Activated CD4-positive, alpha-beta T cell treated with anti-CD3 and anti-CD28 coated beads, Interleukin-2, amount 50 U/mL, for 4 hours (primary cell): ENCODE results near the gene DEPDC4.
"Not testable (repeated sequence)": the region's sequence is repeated elsewhere in the genome, so short reads cannot be mapped to it uniquely, and the experiment has no call there.

ENCODE experiments used
- DNase-seq, 2 experiments: peaks; one replicate each; pipeline ENCODE4 v3.0.0-alpha.2; 2020

DEPDC4 gene

DNA sequence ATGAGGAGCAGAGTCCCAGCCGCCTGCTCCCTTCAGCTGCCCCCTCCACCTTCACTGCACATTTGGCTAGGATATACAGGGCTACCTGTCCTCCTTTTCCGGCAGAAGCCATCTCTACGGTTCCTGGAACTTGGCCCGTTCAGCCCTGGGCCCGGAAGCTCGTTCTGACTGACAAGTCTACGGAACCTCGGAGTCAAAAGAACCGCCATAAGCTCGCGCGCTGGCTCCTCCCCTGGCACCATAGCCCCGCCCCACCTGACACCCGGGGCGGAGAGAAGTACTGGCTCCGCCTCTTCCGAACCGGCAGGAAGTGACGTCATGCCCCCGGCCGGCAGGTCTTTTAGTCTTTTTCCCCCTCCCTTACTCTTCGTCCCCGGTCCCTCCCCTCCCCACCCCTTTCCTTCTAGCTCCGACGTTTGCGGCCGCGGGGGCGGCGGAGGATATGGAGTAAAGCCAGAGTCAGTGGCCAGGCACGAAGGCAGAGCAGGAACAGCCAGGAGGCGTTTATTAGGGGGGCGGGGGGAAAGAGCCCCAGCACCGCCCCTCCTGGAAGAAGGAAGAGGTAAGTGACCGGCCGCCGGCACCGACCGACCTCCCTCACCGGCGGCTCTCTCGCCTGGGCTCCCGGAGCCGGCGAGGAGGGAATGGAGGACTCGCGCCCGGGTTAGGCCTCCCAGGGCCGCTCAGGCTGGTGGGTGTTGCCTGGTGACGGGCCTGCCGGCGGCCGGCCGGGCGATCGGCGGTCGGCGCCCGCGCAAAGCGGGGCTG lies at the start of gene DEPDC4, which contains the start of gene SCYL2:
Gene DEPDC4 (minus strand): TSS at position 245 of the 768 bp plus-strand sequence. CDS start 3 bp downstream, at position 242.
Gene SCYL2 (plus strand): TSS at position 343 of the 768 bp plus-strand sequence. CDS start 15,794 bp downstream, outside the sequence.
- DNase-seq = peak; percentile 87 to 89

DNA sequence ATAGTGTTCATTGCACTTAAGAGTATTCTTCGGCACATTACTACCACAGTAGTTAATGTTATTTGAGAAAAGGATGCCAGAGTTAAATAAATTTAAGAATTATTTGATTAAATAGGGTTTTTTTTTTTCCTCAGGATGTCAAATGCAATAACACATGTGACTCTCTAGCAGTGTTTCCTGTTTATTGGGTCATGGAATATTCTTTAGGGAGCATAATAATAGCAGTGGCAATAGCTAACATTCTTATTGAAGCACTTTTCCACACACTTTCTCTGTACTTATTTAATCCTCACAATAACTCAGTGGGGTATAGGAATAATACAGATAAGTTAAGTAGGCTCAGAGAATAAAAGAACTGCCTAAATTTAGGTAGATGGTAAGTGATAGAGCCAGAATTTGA lies 44.4 kb upstream of the DEPDC4 start:
- no peak for DNase-seq

DNA sequence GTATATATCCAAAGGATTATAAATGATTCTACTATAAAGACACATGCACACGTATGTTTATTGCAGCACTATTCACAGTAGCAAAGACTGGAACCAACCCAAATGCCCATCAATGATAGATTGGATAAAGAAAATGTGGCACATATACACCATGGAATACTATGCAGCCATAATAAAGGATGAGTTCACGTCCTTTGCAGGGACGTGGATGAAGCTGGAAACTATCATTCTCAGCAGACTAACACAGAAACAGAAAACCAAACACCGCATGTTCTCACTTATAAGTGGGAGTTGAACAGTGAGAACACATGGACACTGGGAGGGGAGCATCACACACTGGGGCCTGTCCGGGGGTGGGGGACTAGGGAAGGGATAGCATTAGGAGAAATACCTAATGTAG lies 41.3 kb upstream of the DEPDC4 start:
- DNase-seq = not testable (repeated sequence)

DNA sequence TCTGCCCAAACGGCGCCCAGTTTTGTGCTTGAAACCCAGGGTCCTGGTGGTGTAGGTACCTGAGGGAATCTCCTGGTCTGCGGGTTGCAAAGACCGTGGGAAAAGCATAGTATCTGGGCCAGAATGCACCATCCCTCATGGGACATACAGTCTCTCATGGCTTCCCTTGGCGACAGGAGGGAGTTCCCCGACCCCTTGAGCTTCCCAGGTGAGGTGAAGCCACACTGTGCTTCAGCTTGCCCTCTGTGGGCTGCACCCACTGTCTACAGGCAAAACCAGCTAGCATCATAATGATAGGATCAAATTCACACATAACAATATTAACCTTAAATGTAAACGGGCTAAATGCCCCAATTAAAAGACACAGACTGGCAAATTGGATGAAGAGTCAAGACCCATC lies 37.5 kb upstream of the DEPDC4 start:
- not testable (repeated sequence) for DNase-seq

DNA sequence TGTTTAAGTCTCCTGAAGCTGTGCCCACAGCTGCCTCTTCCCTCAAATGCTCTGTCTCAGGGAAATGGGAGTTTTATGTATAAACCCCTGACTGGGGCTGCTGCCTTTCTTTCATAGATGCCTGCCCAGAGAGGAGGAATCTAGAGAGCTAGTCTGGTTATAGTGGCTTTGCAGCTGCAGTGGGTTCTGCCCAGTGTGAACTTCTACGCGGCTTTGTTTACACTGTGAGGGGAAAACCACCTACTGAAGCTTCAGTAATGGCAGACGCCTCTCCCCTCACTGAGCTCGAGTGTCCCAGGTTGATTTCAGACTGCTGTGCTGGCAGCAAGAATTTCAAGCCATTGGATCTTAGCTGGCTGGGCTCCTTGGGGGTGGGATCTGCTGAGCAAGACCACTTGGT lies 37.0 kb upstream of the DEPDC4 start:
- DNase-seq = no peak

DNA sequence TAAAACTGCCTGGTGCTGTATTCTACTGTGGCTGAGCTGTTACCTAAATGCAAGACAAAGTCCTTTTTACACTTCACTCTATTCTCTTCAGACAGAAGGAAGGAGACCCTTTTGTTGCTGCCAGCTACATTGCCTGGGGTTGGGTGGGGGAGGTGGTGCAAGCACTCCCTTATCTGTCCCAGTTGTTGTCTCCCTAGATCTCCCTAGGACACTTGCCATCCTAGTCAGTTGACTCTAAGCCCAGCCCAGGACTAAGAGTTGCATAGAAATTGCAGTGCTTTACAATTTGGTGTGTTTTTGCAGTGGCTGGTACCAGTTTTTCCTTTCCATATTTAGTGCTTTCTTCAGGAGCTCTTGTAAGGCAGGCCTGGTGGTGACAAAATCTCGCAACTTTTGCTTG lies 35.2 kb upstream of the DEPDC4 start:
- DNase-seq = no peak

DNA sequence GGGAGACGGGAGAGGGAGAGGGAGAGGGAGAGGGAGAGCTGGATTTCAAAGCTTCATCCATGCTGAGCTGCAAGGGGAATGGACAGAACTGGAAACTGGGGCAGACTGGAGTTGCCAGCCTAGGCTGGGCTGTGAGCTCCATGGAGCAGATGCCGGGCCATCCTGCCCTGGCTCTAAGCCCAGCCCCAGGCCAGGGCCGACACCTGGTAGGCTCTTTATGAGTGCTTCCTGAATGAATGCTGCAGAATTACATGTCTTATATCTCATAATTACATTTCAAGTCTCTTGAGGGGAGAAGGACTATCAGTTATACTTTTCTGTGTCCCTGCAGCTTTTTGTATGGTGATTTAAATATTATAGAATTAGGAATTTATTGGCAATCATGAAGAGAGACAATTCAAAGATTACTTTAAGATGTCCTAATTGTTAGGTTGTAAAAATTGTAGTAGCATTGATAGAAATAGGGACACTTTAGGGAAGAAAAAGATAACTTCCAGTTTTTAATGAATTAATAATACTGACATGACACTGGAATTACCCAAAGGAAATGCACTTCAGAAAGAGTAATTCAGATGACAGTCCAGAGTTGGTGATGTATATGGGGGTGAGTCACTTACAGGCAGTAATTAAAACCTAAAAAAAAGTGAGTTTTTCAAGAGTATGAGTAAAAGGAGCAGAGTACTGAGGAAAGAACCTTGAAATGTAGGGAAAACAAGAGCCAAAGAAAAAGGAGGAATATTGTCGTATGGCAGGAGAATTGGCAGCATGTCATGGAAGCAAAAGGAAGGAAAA lies 29.1 kb upstream of the DEPDC4 start:
- no peak for DNase-seq

DNA sequence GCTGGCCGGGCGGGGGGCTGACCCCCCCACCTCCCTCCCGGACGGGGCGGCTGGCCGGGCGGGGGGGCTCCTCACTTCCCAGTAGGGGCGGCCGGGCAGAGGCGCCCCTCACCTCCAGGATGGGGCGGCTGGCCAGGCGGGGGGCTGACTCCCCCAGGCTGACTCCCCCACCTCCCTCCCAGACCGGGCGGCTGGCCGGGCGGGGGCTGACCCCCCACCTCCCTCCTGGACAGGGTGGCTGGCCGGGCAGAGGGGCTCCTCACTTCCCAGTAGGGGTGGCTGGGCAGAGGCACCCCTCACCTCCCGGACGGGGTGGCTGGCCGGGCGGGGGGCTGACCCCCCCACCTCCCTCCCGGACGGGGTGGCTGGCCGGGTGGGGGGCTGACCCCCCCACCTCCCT lies 27.5 kb upstream of the DEPDC4 start:
- not testable (repeated sequence) for DNase-seq

DNA sequence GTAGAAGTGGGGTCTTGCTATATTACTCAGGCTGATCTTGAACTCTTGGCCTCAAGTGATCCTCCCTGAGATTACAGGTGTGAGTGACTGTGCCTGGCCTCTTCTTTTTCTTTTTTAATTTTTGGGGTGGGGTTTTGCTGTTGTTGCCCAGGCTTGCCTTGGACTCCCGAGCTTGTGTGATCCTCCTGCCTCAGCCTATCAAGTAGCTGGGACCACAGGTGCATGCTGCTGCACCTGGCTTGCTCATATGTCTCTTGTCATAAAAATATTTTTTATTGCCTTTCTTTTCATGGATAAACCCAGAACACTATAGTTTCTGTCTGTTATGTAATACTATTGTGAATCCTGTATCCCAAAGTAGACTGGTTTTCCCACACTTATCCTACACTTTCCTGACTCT lies 26.1 kb upstream of the DEPDC4 start:
- DNase-seq = no peak

DNA sequence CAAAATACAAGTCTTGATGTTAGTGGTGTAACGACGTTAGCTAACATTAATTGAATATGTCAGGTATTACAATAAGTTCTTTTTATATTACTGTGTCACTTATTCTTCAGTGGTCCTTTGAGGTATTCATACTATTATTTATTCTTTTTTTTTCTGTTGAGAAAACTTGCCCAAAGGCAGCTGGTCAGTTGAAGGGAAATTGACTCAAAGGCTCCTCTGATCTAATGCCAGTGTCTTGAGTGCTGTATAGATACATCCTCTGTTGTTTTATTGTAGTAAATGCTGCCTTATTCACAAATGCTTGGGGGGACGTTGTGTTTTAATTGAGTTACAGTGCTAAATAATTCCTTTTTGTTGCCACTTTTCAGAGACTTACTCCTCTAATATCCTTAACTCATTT lies 23.1 kb upstream of the DEPDC4 start:
- no peak for DNase-seq

DNA sequence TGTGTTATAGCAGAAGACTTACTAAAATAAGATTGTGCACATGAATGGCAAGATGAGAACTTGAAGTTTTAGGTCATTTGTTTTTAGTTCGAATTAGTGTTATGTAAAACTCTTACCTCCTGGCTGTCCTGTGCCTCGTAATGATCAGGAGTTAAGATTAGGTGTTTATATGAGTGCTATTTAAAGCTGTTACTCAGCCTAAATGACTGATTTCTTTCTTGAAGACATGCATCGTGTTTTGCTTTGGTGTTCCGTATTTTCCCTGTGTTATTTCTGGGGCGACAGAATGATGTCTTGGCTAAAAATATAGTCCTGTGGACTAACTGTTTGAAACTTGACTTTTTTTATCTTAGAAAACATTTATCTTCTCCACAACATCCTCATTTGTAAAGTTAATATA lies 22.2 kb upstream of the DEPDC4 start:
- no peak for DNase-seq

DNA sequence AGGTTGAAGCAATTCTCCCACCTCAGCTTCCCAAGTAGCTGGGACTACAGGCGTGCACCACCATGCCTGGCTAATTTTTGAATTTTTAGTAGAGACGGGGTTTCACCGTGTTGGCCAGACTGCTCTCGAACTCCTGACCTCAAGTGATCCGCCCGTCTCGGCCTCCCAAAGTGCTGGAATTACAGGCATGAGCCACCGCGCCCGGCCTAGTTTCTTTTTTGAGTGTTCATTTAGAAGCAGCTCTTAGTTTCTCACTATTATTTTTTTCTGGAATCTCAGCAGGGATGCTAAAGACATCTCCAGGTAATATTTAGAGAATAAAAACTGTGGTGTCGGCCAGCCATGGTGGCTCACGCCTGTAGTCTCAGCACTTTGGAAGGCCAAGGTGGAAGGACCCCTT lies 17.7 kb upstream of the DEPDC4 start:
- not testable (repeated sequence) for DNase-seq

DNA sequence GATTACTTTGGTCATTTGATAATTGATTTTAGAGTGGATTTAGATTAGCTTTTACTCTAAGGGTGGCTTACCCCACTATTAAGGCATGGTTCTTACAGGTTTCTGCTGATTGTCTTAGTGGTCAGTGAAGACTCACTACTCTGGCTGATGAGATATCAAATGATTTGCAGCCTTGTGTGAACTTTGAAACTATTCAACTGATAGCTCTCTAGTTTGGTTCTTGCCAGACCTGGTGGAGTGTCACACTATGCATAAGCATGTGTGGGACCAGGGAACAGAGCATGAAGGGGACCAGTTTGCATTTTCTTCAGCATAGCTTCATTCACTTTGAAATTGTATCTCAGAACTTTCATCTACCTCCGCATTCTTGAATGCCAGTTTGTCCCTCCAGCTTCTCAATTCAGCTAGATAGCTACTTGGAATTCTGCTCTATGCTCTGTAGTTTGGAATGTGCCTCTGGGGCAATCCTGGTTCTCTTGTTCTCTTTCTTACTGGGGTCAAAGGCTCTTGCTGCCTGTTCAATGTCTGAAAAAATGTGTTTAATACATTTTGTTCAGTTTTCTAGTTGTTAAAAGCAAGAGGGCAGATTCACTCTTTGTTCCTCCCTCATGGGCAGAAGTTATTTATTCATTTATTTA lies 12.8 kb upstream of the DEPDC4 start:
- DNase-seq = no peak

DNA sequence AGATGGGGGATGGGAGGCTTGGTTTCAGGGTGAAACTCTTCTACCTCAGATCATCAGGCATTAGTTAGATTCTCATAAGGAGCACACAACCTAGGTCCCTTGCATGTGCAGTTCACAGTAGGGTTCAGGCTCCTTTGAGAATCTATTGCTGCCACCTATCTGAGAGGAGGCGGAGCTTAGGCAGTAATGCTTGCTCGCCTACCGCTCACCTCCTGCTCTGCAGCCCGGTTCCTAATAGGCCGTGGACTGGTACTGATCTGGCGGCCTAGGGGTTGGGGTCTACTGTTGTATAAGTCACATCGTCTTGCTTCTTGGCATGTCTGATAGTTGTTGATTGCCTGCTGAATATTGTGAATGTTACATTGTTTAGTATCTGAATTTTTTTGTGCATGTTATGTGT lies 12.3 kb upstream of the DEPDC4 start:
- no peak for DNase-seq

DNA sequence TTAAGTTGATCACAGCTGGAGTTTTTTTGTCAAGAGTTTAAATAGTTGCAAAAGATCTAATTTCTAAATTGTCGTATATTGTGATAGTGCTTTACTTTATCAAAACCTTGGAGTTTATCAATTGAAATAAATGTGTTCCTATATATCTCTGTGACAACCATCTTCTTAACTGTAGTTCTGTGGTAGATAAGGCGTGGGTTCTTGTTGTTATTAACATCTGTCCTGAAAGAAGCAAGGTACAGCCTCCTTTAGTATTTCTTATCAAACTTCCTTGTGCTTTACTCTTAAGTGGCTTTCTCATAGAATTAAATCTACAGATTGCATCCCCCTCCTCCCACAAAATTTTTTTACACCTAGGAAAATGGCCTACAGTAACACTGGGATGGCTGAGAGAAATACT lies 7.4 kb upstream of the DEPDC4 start:
- no peak for DNase-seq

DNA sequence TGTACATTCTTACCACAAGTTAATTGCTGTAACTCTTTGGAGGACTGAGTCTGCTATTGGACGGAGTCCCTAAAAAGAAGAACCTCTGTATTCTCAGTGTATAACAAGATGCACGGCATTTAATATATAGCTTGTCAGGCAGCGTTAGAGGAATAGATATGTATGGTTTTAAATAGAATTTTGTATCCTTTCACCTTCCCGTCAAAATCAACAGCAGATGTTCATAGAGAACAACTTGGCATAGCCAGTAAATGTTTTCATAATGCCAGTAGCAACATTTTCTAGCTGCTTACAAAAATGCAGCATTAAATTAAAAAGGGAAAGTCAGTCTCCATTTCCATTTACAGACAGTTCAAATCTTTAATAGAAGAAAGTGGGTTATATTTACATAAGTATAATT lies 6.9 kb upstream of the DEPDC4 start:
- DNase-seq = no peak

DNA sequence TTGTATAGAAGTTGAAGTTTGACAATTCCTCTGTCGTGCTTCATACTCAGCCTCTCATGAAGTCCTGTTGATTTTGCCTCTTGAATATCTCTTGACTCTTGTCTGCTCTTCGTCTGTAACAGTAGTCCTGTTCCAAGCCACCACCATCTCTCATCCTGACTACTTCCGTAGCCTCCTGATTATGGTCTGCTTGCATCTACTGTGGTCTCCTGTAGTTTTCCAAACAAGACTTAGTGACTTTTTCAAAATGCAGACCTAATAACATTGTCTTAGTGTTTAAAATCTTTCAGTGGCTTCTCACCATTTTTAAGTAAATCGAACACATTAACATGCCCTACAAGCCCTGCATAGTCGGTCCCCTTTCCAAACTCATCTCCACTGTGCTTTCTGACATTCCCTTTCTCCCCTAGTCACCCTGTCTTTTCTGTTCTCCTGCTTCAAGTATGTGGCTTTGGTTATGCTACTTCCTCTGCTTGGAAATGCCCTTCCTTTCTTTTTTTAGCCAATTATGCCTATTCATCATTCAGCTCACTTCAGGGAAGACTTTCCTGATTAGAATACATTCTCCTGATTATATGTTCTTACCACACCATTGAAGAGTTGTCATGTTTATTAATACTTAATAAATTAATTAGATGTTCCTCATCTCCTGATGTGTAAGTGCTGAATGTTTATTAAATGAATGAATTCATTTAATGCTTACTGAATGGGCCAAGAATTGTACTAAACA lies 2.1 kb upstream of the DEPDC4 start:
- DNase-seq = no peak

DNA sequence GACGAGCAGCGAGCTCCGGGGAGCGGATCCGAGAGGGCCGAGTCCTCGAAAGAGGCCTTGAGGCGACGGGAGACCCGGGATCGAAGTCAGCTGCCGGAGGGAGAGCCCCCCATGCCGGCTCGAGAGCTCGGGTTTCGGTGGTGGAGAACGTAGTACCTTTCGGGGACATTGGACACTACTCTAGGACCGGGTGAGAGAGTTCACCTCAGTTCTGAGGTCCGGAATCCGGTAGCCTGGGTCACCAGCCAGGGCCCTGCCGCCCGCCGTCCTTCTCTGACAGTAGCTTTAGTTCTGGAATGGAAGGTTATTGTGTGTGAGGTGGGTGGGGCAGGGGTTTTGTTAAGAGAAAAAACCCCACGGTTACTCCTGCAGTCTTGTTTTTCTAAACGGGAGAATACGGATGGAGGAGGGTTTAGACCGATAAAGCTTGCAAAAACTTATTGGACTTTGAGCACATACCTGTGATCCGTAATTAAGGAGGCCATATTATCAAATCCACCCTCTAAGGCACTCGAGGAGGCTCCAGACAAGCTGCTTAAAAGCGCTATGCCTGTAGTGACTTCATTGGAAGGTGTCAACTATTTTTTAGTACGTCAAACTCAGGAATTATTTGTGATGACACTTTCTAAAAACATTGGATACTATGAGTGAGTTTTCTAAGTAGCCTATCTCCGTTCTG lies 863 bp upstream of the DEPDC4 start:
- peak; percentile 5 for DNase-seq

DNA sequence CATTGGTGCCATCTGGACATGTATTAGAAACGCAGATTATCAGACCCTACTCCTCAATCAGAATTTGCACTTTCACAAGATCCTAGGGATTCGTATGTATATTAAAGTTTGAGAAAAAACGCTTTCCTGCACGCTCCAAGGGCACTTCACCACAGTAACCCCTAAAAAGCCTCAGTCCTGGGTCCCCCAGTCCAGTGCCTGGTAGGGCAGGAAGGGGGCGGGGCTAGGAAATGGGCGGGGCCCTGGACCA lies 369 bp downstream of the DEPDC4 start:
- DNase-seq = no peak

DNA sequence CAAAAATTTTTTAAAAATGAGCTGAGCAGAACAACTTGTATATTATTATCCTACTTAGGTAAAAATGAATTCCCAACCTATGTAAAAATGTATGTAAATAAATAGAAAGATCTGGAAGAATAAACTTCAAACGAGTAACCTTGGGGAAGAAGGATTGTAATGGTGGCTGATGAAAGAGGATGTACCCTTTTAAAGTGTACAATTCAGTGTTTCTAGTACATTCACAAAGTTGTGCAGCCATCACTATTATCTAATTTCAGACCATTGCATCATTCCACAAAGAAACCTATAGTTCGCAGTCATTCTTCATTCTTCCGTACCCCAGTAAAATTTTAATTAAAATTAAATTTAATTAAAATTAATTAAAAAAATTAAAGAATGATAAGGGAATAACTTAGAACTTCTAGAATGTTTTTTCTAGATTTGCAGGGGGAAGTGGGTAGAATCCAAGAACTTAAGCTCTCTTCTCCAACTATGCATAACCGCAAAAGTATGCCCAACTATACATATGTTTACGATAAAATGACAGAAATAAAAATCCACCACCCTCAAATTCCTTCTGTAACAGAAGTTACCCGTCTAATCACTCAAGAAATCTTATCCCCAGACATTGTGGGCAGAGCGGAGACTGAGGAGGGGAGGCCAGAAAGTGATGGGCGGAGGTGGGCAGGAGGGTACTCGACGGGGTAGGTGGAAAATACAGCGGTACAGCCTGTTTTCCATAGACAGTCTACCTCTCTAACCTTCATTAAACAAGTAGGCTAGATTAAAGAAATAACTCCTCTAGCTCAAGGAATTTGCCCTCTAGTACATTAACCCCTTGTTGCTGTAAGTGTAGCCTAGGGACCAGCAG lies 921 bp downstream of the DEPDC4 start:
- no peak for DNase-seq

DNA sequence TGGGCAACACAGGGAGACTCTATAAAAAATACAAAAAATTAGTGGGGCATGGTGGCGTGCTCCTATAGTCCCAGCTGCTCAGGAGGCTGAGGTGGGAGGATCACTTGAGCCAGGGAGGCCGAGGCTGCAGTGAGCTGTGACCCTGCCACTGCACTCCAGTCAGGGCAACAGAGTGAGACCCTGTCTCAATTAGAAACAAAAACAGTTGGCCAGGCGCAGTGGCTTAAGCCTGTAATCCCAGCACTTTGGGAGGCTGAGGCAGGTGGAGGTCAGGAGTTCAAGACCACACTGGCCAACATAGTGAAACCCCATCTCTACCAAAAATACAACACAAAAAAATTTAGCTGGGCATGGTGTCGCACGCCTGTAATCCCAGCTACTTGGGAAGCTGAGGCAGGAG lies 1.8 kb downstream of the DEPDC4 start:
- not testable (repeated sequence) for DNase-seq

DNA sequence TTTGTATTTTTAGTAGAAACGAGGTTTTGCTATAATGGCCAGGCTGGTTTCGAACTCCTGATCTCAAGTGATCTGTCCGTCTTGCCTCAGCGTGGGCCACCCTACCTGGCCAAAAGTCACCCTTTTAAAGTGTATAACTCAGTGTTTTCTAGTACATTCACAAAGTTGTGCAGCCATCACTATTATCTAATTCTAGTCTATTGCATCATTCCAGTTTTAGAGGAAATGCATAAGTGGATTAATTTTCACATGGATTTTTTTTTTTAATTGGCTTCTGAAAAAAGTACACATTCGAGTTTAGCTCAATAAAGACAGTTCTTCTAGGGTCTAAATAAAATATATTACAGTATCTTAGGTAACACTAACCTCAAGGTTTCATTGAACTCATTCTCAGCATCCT lies 3.7 kb downstream of the DEPDC4 start:
- no peak for DNase-seq
